Urothelium cell line (cell line): Measurements from ENCODE around the gene POLR1H.

Experiments used
- DNase-seq: peaks from one replicate; pipeline ENCODE4 v3.0.0; 2011; ENCODE audit warnings: low spot score, mixed read lengths
- FAIRE-seq: peaks from 2 replicates; lab custom pipeline; 2011; peaks lifted over from hg19 to GRCh38; lab: Jason Lieb, UNC

Gene POLR1H

DNA sequence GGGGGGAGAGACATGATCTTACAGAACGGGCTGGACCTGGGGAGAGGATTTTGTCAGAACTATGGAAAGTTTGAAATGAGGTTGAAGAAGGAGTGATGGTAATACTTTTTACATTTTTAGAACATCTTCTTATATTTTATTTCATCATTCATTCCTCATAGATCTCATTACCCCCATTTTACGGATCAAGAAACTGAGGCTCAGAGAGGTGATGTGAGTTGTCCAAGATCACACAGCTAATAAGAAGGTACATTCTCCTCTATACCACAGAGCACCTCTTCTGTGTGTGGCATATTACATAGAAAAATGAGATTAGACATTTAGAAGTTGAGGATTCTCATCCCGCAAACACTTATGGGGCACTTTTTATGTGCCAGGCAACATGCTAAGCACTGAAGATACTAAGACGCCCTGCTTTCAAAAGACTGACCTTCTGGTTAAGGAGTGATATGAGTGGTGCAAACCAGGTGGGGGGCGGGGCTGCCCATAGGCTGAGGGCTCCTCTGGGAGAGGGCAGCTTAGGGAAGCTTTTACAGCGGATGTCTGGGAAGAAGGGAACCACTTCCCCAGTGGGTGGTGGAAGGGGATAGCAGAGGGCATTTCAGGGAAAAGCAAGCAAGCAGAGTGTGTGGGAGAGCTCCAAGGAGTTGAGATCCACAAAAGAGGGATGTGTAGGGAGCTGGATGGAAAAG is 31.9 kb downstream of the POLR1H start:
- DNase-seq (no peak), FAIRE-seq (no peak)

DNA sequence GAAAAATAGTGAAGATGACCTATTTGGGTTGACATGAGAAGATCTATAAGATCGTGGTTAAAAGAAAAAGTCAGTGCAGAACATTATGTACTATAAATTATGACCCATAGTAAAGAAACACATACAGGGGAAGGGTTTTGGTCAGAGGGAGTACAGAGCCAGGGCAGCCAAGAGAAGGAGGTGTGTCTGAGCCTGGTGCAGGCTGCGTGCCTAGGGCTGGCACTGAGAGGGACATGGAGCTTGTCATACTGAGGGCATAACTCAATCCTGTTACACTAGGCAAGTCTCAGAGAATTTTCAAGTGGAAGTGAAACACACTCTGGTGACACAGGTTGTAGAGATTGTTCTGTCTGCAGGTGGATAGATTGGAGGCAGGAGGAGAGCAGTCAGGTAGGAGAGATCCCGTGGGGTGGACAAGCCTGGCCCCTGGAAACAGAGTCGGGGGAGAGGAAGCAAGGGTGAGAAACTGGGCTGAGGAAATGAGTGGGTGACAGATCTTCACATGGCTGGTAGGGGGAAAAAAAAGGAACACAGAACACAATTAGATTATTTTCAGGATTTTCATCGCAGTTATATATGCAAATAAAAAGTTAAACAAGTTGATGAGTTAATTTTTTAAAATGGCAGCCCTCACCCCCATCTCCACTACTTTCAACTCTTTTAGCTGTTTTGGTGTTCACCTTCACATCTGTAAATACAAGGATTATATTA is 33.0 kb downstream of the POLR1H start:
- no peak for FAIRE-seq
- no peak for DNase-seq

DNA sequence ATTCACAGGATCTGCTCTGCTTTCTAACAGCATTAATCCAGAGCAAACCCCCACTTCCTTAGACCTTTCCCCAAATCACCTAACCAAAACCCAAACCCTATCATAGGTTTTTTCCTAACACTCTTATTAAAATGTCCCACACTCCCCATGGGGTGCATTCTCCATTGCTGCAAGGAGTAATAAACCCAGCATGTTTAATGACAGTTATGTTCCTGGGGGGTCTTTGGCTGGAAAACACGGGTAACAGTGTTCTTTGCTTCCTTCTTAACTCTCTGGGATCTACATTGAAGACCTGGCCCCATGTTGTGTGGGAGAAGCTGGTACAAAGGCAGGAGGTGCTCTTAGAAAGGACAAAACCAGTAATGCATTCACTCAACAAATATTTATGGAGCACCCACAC is 35.8 kb downstream of the POLR1H start:
- FAIRE-seq (no peak), DNase-seq (no peak)

DNA sequence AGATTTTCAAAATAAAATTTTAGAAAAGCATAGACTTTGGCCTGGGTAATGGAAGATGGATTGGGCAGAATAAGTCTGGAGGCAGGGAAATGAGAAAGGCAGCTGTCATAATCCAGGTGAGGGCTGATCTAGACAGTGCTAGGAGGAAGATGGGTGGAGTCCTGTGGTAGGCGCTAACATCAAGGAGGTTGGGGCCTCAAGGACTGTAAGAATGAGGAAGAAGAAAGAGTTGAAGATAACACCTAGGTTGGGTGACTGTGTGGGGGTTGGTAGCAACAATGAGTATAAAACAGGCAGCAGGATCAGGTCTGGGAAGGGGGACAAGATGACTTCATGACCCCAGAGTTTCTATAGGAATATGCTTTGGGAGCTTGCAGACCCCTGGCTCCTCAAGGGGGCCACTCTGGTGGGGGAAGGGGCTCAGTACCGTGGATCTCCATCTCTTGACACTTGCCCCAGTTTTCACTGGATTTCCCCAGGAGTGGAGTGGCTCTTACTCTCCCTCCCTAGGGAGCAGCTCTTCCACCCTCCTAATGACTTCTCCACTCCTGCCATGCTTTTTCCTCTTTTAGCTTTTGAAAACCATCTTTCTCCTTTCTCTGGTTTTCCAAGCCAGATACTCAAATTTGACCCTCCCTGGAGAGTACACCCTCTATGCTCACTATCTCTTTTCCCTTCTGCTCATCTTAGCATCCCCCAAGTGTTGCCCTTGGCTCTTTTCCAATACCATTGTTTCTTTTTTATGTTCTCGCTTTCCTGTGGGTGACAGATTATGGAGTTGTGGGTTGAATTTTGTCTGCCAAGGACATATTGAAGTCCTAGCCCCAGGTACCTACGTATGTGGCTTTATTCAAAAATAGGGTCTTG is 37.1 kb downstream of the POLR1H start:
- FAIRE-seq (no peak), DNase-seq (no peak)

DNA sequence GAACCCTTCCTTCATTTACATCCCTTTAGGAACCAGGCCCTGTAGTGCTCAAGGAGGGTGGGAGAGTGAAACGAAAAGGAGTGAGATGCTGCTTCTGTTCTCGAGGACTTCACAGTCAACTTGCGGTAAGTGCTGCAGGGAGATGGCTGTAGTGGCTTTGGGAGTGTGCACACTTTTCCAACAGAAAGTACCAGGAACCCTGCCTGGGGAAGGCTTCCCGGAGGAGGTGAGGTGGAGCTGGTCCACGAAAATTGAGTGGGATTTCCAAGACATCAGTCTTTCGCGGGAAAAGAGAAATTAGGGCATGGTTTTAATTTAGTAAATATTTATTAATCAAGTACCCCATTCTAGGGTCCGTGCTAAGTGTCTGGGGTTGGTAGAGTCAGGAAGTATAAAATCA is 39.1 kb downstream of the POLR1H start:
- DNase-seq, result no peak
- no peak for FAIRE-seq

DNA sequence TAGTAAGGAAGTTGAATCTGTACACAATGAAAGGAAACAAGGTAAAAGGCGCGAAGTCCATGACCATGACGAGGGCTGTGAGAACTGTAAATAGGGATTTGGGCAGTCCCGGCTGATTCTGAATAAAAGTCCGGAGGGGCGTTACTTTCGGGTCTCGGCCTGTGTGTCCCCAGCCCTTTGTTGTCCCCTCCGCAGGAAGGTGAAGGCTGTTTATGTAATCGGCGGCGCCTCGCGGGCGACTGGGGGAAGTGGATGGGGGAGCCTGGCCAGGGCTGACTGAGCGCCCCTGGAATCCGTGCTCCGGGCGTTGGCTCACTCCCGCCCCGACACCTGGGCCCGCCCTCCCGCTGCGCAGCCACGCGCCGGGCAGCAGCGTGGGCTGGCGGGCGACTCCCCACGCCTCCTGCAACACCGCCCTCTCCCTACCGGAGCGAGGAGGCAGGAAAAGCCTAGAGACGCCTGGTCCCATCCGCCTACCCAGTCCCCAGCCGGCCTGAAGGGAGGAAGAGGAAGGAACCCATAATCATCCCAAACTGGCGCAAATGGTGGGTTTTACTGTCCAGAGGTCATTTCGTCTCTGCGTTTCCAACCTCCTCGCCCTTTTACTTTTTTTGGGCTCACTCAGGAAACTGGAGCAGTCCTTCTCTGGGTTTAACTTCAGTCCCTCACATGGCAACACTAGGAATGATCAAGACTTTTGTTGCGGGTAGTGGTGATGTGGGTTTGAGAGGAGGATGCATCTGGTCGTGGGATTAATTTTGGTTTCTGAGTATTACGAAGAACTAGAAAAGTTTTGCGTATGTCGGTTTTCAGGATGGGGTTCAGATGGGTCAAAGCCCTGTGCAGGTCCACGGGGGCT is 39.7 kb downstream of the POLR1H start:
- FAIRE-seq, result no peak
- DNase-seq, result no peak

DNA sequence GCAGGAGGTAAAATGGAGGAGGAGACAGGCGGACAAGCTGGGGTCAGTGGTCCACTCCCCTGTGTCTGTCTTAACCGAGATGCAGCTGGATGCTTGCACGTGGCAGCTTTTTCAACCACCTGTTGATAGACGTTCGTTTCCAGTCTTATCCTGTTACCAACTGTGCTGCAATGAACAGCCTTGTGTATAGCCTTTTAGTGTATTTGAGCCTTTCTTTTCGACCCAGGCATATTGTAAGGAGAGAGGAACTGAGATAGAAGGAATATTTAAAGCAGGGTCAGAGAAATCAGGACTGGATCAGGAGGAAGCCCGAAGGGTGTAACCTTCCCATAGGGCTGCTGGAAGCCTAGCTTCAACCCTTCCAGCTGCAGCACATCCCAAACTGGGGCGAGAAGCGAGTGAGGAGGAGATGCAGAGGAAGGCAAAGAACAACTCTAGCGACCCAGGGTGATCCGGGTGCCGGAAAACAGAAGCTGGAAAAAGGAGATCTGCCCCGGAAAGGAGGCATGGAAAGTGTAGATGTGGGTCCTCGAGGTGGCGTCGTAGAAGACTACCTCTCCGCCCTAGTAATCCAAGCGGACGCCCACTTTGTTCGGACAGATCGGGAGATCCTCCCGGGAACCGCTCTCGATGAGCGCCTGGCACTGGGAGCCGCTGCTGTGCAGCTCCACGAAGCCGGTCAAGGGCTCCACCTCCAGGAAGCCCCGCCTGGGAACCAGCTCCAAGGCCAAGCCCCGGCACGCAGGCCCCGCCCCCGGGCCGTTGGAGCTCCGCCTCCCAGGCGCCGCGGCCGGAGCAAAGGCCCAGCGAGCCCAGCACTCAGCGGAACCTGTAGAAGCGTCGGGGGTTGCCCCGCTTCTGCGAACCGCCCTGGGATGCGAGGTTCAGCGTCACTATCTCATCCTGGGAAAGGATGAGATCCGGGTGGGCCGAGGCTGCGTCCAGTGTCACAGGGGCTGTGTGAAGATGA is 40.7 kb downstream of the POLR1H start:
- DNase-seq (peak; percentile 86), FAIRE-seq (no peak)

DNA sequence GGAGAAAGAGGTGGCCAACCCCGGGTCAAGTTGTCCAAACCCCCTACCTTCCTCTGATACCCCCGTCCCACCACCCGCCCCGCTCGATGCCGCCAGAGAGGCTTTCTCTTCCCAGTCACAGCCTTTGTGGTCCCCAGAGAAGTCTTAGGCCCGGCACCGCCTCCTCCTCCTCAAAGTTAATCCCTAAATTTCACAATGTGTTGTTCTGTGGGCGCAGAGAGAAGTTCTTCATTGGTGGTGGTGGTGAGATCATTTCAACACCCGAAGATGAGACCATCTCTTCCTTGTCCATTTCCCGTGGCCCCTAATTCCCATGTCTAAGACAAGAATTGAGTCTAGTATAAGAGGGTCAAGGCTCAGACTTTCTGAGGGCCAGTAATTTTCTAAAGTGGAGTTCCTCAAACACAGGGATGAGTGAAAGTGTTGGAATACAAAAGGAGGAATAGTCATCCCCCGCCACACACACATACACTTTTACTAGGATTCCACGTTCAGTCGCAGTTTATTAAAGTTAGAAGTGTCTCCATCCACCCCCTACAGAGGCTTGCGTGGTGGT is 41.4 kb downstream of the POLR1H start:
- DNase-seq, result no peak
- FAIRE-seq, result no peak

DNA sequence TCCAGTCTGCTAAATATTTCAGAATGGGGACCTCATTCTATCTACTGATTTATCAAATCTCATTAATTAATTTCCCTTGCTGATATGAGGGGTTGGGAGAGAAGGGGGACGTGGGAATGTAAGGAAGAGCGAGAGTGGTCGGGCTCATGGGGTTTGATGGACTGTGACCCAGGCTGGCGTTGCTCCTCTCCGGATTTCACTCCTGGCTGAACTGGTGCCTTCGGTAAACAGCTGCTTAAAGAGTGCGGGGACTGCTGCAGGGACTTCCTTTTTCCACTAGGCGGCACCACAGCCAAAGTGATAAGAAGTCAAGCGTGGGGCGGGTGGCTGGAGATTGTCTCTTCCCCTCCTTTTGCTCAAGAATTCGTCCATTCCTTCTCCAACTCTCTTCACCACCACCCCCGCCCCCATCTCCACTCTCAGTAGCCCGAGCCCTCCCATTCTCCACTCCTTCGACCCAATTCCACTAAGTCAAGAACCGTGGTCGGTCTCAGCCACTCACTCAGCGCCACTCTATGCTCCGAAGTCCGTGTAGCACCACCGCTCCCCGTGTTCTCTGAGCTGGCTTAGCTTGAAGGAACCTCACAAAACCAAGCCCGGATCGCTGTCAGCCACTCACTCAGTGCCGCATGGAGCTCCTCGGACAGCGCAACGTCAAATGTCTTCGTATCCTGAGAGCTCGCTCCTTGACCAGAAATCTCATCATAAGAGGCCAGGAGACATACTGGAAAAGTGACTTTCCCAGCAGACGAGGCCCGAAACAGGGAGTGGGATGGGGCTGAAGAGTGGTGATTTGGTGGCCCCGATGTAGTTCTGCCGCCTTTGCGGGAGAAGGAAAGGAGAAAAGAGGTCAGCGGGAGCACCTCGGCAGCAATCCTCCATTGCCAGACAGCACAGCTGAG is 42.2 kb downstream of the POLR1H start:
- DNase-seq (peak; percentile 87), FAIRE-seq (no peak)

DNA sequence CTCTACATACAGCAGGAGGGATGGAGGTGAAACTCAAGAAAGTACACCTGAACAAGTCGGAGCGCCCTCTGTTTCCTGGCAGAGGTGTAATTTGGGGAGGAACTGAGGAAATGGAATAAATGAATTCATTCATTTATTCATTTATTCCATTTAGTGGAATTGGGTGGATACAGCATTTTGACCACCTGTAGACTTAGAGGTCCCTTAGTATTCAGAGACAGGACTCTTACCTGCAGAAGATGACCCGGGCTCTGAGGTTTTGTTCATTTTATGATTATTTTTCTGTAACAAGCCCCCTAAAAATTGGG is 42.8 kb downstream of the POLR1H start:
- DNase-seq (no peak), FAIRE-seq (no peak)

DNA sequence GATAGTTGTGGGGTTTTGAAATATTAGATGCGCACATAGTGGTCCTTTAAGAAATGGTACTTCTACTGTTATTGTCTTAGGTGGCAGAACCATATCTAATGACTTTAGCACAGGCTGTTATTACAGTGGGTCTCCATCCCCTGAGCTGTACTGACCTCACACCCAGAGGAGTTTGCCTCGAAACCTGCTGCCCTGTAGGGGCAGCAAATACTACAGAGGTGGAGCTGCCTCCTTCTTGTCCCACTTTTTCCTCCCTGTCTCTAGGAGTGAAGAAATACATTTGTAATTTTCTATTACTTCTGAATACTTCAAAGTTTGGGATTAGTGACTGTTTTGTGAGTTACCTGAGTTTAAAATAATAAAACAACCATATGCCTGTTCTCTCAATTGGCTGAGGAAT is 43.6 kb downstream of the POLR1H start:
- FAIRE-seq (no peak), DNase-seq (no peak)

DNA sequence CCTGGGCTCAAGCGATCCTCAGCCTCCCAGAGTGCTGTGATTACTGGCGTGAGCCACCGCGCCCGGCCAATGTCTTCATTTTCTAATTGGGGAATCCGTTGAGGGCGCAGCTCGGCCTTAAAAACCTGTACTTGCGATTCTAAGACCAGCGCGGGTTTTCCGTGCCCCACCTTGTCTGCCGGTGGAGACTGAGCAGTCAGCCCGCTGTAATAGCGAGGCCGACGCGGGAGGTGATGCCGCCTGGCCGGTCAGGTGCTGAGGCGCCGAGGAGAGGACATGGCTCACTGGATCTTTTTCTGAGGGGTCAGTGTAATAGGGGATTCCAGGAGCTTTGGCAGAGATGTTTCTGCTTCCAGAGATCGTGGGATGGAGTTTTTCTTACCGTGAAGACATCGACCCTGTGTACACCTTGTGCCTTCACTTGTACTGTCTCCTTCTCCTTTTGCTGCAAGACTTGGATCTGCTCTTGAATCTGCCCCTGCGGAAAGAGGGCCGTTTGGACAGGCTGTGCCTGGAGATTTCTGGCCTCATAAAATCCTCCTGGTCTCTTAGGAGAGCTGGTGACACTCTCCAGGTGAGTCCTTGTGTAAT is 50.3 kb downstream of the POLR1H start:
- DNase-seq (no peak), FAIRE-seq (no peak)

DNA sequence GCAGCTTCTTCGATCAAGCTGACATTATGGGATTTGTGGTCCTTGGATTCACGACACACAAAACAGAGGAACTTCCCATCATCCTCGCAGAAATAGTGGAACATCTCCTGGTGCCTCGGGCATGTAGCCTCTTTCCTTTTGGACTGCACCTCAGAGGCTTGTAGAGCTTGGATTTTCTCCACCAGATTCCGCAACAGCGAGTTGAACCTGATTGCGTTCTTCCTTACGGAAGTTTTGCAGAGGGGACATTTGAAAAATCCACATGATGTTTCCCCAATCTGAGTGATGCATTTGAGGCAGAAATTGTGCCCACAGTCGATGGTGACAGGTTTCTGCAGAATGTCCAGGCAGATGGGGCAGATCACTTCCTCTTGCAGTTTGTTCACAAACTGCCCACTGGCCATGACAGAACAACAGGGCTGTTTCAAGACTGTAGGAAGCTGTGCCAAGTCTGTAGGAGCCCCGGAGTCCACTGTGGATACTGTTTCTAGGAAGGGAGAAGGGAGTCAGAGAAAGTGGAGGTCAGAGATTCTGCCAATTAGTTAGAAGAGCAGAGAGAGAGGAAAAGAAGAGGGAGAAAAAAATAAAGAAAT is 51.4 kb downstream of the POLR1H start:
- DNase-seq (no peak), FAIRE-seq (no peak)

DNA sequence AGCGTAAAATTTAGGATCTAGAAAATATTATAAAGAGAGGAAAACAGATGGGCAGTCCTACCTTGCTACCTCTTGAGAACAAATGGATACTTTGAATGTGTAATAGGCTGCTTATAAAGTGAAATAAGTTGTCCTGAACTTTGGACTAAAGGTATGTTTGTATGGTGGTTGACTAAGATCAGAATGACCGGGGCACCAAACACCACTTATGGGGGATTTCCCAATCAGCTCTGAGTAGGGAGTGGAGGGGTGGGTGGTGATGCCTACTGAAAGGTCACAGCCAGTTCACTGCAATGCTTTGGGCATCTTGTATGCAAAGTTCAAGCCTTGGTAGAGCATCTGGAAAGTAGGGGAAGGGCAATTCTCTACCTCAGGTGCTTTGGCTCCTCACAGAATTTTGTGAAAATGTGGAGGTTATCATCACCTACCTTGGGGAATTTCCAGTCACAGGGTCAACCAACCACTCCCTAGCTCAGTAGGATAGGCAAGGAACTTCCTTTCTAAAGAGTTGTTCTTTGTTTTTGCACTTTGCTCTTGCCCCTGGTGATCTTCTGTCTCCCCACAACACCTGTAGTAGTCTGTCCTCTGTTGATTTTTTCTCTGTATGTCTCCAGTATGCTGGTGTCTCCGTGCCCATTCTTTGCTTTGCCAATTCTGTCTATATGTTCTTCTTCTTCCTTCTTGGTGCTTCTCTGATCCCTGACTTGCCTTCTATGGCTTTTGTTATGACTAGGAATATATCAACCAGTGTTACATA is 52.1 kb downstream of the POLR1H start, which contains the start of gene TRIM31:
TRIM31 (minus strand) TSS at position 88 of the 757 bp plus-strand sequence. CDS start 285 bp downstream, outside the sequence.
- FAIRE-seq, result no peak
- DNase-seq, result no peak

DNA sequence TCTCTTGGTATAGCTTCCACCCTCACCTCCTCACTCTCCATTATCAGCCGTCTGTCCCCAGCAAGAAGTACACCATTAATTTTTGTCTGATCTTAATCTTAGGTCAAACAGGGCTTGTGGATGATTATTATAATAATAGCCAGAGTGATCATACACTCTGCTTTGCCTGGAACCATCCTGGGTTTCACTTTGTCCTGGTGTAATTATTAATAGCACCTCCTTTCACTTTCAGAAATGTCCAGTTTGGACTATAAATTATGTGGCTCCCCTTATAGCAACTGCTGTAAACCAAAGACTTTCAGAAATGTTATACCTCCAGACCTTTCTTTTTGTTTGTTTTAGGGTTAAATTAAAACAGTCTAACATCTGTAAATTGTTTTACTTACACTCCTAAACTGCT is 52.8 kb downstream of the POLR1H start:
- no peak for FAIRE-seq
- no peak for DNase-seq
